ENCODE results near the gene NEURL4.

Gene NEURL4

DNA sequence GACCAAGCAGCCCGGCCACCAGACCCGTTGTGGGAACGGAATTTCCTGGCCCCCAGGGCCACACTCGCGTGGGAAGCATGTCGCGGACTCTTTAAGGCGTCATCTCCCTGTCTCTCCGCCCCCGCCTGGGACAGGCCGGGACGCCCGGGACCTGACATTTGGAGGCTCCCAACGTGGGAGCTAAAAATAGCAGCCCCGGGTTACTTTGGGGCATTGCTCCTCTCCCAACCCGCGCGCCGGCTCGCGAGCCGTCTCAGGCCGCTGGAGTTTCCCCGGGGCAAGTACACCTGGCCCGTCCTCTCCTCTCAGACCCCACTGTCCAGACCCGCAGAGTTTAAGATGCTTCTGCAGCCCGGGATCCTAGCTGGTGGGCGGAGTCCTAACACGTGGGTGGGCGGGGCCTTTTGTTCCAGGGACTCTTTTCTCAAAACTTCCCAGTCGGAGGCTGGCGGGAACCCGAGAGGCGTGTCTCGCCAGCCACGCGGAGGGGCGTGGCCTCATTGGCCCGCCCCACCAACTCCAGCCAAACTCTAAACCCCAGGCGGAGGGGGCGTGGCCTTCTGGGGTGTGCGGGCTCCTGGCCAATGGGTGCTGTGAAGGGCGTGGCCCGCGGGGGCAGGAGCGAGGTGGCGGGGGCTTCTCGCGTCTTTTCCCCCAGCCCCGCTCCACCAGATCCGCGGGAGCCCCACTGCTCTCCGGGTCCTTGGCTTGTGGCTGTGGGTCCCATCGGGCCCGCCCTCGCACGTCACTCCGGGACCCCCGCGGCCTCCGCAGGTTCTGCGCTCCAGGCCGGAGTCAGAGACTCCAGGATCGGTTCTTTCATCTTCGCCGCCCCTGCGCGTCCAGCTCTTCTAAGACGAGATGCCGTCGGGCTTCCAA is 47.8 kb downstream of the NEURL4 start, which contains the start of gene SLC2A4:
TSS of gene SLC2A4 (plus strand) at position 645 of the 879 bp plus-strand sequence. CDS start at position 862, 217 bp downstream.
- peak; percentile 67 to 84 (median 82) for DNase-seq (ENCODE audit: low read depth in 2 of 3, low spot score in 2 of 3)

DNA sequence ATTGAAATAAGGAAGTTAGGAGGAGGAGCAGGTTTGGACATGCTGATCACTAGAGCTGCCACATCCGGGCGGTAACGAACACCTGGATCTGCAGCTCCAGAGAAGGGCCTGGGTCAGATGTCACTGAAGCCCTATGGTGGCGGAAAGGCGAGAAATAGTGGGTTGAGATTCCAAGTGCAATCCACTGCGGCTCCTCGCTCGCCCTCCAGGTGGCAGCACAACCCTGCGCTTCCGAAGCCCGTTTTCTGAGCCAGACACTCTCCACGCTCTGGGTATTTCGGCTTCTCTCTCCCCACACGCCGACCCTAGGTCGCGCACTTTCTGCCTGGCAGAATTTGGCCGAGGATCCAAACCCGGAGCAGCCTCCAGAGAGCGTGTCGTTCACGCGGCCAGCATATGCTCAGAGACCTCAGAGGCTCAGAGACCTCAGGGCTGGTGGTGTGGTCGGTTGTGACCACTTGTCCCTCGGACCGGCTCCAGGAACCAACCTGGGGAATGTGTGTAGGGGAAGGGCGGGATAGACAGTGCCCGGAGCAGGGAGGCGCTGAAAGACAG is 48.5 kb downstream of the NEURL4 start:
- DNase-seq (ENCODE audit: low read depth in 2 of 3, low spot score in 2 of 3) = peak; percentile 61 to 74 (median 69)

DNA sequence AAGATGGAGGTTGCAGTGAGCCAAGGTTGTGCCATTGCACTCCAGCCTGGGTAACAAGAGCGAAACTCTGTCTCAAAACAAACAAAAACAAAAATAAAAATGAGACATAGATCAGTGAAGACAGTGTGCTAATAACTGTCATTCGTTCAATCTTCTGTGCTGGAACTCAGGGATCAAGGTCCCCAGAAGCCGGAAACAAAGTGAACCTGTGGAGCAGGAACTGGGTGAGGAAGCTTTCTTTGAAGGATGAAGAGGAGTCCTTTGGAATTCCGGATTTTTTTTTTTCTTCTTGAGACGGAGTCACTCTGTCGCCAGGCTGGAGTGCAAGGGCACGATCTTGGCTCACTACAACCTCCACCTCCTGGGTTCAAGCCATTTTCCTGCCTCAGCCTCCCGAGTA is 49.7 kb downstream of the NEURL4 start:
- DNase-seq (ENCODE audit: low read depth in 2 of 3, low spot score in 2 of 3) = no peak

DNA sequence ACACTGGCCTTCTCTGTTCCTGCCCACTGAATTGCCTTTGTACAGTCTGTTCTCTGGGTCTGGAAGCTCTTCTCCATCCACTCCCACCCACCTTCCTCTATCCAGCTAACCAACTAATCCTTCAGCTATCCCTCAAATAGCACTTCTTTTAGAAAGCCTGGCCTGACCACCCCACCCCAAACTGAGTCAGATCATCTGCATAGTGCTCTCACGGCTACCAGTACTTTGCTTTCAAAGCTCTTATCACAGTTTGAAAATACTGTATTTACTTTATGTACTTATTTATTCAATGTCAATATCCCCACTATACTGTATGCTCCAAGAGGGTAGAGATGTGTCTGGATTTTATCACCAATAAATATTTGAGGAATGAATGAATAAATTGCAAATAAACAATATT is 62.4 kb downstream of the NEURL4 start:
- no peak for DNase-seq (ENCODE audit: low read depth in 2 of 3, low spot score in 2 of 3)
